ENCODE data around the gene SOX10. TPM values are rescaled to one million over a fixed set of nuclear protein-coding genes. Genes with fewer than 3 reads are reported as not detected.

SOX10 gene
- total and polyA plus RNA-seq, 2 of the 13 experiments (the other 11 are each of a cell fraction or from before 2014, with no cell fraction given) = not detected

DNA sequence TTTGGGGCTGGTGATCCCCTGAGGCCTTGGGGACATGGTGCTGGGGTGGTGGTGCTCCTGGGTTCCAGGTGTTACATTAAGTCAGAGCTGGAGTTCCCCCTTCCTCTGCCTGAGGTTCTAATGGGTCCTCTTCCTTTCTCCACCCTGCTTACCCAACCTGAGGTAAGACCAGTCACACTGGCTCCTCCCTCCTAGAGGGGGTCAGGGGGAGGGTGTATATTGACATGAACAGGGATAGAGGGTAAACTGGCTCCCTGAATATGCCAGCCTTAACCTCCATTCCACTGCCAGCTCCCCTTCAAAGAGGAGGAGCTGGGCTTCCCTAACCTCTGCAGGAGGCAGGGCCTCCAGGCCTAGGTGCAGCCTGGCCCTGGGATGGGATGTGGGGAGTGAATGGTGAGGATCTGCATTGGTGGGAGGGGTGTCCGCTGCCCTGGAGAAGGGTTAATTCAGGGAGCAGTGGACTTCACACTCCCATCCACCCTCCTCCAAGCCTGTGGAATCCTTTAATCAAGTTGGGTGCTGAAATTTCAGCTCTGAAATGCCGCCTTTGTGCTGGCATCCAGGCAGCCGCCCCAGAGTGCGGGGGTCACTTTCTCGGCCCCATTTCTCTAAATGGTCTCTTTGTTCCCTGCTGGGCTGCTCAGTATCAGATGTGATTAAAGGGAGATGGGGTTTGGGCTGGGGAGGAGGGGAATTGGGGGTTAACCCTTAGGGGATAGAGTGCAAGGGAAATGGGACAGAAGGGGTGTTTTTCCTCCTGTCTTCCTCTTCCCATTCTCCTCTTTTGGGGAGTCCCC lies 15.7 kb downstream of the SOX10 start (continued):
- TF ChIP-seq ZNF646 (CRISPR knock-in tag; IDR thresholded peaks at IDR 0.05) (no peak), POLR2A (IDR thresholded peaks at IDR 0.05; ENCODE audit: insufficient read depth in 1 of 2, low read depth in 2 of 2, low read length in 2 of 2) (0 out of 4 replicates have a peak, but pooled peaks of 1 of the 2 experiments have one; percentile 38), MATR3 (CRISPR knock-in tag; IDR thresholded peaks at IDR 0.05) (no peak), THYN1 (CRISPR knock-in tag; IDR thresholded peaks at IDR 0.05; ENCODE audit: borderline replicate concordance, low read depth) (no peak), TEAD3 (CRISPR knock-in tag; optimal IDR thresholded peaks at IDR 0.05; ENCODE audit: borderline replicate concordance) (peak; percentile 58), CAMTA2 (CRISPR knock-in tag; IDR thresholded peaks at IDR 0.05; ENCODE audit: borderline replicate concordance) (no peak), ESRRA (CRISPR knock-in tag; IDR thresholded peaks at IDR 0.05; ENCODE audit: low read depth) (no peak), SKI (IDR thresholded peaks at IDR 0.05; ENCODE audit: partially characterized antibody) (no peak), MAX (IDR thresholded peaks at IDR 0.05) (no peak; the same call in 1 of the 2 replicates), GZF1 (CRISPR knock-in tag; IDR thresholded peaks at IDR 0.05) (no peak), UBTF (CRISPR knock-in tag; IDR thresholded peaks at IDR 0.05) (peak; percentile 7; the same call in 1 of the 2 replicates), SMARCC2 (IDR thresholded peaks at IDR 0.05) (no peak)
- TF ChIP-seq, protein P1, sequence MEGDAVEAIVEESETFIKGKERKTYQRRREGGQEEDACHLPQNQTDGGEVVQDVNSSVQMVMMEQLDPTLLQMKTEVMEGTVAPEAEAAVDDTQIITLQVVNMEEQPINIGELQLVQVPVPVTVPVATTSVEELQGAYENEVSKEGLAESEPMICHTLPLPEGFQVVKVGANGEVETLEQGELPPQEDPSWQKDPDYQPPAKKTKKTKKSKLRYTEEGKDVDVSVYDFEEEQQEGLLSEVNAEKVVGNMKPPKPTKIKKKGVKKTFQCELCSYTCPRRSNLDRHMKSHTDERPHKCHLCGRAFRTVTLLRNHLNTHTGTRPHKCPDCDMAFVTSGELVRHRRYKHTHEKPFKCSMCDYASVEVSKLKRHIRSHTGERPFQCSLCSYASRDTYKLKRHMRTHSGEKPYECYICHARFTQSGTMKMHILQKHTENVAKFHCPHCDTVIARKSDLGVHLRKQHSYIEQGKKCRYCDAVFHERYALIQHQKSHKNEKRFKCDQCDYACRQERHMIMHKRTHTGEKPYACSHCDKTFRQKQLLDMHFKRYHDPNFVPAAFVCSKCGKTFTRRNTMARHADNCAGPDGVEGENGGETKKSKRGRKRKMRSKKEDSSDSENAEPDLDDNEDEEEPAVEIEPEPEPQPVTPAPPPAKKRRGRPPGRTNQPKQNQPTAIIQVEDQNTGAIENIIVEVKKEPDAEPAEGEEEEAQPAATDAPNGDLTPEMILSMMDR (CRISPR knock-in tag; IDR thresholded peaks at IDR 0.05) = 0 out of 2 replicates have a peak, but pooled peaks have one; percentile 3
- TF ChIP-seq, protein P2, sequence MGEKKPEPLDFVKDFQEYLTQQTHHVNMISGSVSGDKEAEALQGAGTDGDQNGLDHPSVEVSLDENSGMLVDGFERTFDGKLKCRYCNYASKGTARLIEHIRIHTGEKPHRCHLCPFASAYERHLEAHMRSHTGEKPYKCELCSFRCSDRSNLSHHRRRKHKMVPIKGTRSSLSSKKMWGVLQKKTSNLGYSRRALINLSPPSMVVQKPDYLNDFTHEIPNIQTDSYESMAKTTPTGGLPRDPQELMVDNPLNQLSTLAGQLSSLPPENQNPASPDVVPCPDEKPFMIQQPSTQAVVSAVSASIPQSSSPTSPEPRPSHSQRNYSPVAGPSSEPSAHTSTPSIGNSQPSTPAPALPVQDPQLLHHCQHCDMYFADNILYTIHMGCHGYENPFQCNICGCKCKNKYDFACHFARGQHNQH (CRISPR knock-in tag; IDR thresholded peaks at IDR 0.05) = no peak
- TF ChIP-seq, protein P3, sequence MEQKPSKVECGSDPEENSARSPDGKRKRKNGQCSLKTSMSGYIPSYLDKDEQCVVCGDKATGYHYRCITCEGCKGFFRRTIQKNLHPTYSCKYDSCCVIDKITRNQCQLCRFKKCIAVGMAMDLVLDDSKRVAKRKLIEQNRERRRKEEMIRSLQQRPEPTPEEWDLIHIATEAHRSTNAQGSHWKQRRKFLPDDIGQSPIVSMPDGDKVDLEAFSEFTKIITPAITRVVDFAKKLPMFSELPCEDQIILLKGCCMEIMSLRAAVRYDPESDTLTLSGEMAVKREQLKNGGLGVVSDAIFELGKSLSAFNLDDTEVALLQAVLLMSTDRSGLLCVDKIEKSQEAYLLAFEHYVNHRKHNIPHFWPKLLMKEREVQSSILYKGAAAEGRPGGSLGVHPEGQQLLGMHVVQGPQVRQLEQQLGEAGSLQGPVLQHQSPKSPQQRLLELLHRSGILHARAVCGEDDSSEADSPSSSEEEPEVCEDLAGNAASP (CRISPR knock-in tag; IDR thresholded peaks at IDR 0.05; ENCODE audit: borderline replicate concordance) = peak; percentile 38; the same call in 1 of the 2 replicates

All from HepG2 (cell line).